SK-N-MC (cell line): ENCODE results near the gene VPS52.

Experiments
- EZH2 ChIP-seq: fragments of 200-600 bp; sonication (generic); IDR thresholded peaks from one replicate; pipeline ENCODE4 v1.6.1; 2017; ENCODE audit warnings: antibody characterized with exemption
- POLR2AphosphoS5 ChIP-seq: IDR thresholded peaks from 2 replicates; pipeline ENCODE4 v1.6.1; 2012; ENCODE audit warnings: mild to moderate bottlenecking, low read depth, low read length, borderline replicate concordance

GRCh38 chr6:33213989-33214335, 57.7 kb downstream of the VPS52 start:
- TF ChIP-seq EZH2 (no peak), POLR2AphosphoS5 (no peak)
